Natural killer cell (primary cell): ENCODE measurements around the gene FBXO31. TPM values are rescaled to one million over a fixed set of nuclear protein-coding genes. Genes with fewer than 3 reads are reported as not detected.

ENCODE experiments used
- ATAC-seq, 3 donors: fragments of 150-1000 bp in 2 of 3; fragments of 200-7000 bp in 1 of 3; cut with Tn5 transposase; 1 replicate in 1 of 3; 2 replicates in 2 of 3; pipeline ENCODE4 v1.10.0; 2021; ENCODE audit warnings: mild to moderate bottlenecking in 2 of 3, moderate library complexity in 2 of 3
- DNase-seq, 2 donors: peaks; one replicate each; pipeline versions ENCODE4 v3.0.0 to v3.0.0-alpha.2; 2013 to 2021; ENCODE audit warnings: mixed read lengths in 1 of 2
- H3K27ac ChIP-seq: one replicate; pipeline ENCODE4 v1.5.1; 2013; ENCODE audit warnings: mild to moderate bottlenecking, low read length
- H3K27me3 ChIP-seq: one replicate; pipeline ENCODE4 v1.6.1; 2013; ENCODE audit warnings: low read length; ENCODE audit not compliant: control insufficient read depth, insufficient read depth
- H3K36me3 ChIP-seq: one replicate; pipeline ENCODE4 v1.6.1; 2013; ENCODE audit warnings: low read length; ENCODE audit not compliant: control insufficient read depth, insufficient read depth
- H3K4me1 ChIP-seq: one replicate; pipeline ENCODE4 v1.6.1; 2013; ENCODE audit warnings: low read length; ENCODE audit not compliant: control insufficient read depth, insufficient read depth
- H3K4me3 ChIP-seq: one replicate; pipeline ENCODE4 v1.5.1; 2013; ENCODE audit warnings: low read length
- H3K9me3 ChIP-seq: one replicate; pipeline ENCODE4 v1.6.1; 2013; ENCODE audit warnings: low read length; ENCODE audit not compliant: control insufficient read depth, insufficient read depth
- H3K27ac Mint-ChIP-seq, 2 donors: one replicate each; pipeline ENCODE4 v1.8.0; 2022; ENCODE audit warnings: mild to moderate bottlenecking in 2 of 2, mixed read lengths in 2 of 2, moderate library complexity in 1 of 2
- H3K27me3 Mint-ChIP-seq, 2 donors: one replicate each; pipeline ENCODE4 v1.8.0; 2022; ENCODE audit warnings: low read depth in 2 of 2, mixed read lengths in 2 of 2
- H3K36me3 Mint-ChIP-seq: one replicate; pipeline ENCODE4 v1.8.0; 2022; ENCODE audit warnings: mixed read lengths
- H3K4me1 Mint-ChIP-seq, 2 donors: one replicate each; pipeline ENCODE4 v1.8.0; 2022; ENCODE audit warnings: mixed read lengths in 2 of 2
- H3K4me3 Mint-ChIP-seq: one replicate; pipeline ENCODE4 v1.8.0; 2022; ENCODE audit warnings: mild to moderate bottlenecking, moderate library complexity, mixed read lengths
- H3K9me3 Mint-ChIP-seq, 2 donors: one replicate each; pipeline ENCODE4 v1.8.0; 2022; ENCODE audit warnings: mixed read lengths in 2 of 2
- WGBS: methylation state at CpG from one replicate; pipeline ENCODE4 v1.1.7; 2013; ENCODE audit warnings: missing lambda C conversion rate; ENCODE audit not compliant: insufficient coverage; 5-methylcytosine and 5-hydroxymethylcytosine counted together
- intact Hi-C: fragments of 100-400 bp; cut with micrococcal nuclease; formaldehyde crosslinking; loops from one replicate; pipeline ENCODE4 v1.14.2; 2022
- total RNA-seq, 4 donors: library from RNA; stranded (reverse); fragments of 120-200 nt in 1 of 4; gene quantifications; one replicate each; pipeline versions ENCODE4 v1.2.3 to v1.2.4, GENCODE V29; 2013 to 2022
- TF ChIP-seq, protein P1 (sequence below): fragments of 200-600 bp; IDR thresholded peaks from one replicate; pipeline ENCODE4 v1.8.0; 2022; ENCODE audit warnings: antibody characterized with exemption

Gene FBXO31
- total RNA-seq, 3 donors from 2014 or later (not counting 1 experiment from before 2014, with no cell fraction given) = 32.2 to 47.2 (median 37.6) TPM

DNA sequence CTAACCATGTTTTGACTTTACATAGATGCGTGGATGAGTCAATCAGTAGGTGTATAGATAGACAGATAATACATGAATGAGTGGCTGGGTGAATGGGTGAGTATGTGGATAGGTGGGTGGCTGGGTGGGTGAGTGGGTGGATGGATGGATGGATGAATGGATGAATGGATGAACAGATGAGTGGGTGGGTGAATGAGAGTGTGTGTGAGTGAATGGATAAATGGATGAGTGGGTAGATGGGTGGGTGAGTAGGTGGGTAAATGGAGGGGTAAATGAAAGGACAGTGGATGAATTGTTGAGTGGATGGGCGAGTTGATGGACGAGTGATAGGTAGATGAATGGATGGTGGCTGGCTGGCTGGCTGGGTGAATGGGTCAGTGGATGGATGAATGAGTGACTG lies 89.6 kb downstream of the FBXO31 start:
- H3K4me1 Mint-ChIP-seq = peaks cover 0 to 6% of the 10 kb centered on the region in 2 donors
- H3K9me3 Mint-ChIP-seq = no peaks in the 10 kb centered on the region
- Histone ChIP-seq H3K4me3 (no peak overlapping the region), H3K9me3 (no peaks in the 10 kb centered on the region), H3K27ac (no peak overlapping the region), H3K27me3 (no peaks in the 10 kb centered on the region), H3K36me3 (no peaks in the 10 kb centered on the region), H3K4me1 (no peaks in the 10 kb centered on the region)
- TF ChIP-seq, protein P1, sequence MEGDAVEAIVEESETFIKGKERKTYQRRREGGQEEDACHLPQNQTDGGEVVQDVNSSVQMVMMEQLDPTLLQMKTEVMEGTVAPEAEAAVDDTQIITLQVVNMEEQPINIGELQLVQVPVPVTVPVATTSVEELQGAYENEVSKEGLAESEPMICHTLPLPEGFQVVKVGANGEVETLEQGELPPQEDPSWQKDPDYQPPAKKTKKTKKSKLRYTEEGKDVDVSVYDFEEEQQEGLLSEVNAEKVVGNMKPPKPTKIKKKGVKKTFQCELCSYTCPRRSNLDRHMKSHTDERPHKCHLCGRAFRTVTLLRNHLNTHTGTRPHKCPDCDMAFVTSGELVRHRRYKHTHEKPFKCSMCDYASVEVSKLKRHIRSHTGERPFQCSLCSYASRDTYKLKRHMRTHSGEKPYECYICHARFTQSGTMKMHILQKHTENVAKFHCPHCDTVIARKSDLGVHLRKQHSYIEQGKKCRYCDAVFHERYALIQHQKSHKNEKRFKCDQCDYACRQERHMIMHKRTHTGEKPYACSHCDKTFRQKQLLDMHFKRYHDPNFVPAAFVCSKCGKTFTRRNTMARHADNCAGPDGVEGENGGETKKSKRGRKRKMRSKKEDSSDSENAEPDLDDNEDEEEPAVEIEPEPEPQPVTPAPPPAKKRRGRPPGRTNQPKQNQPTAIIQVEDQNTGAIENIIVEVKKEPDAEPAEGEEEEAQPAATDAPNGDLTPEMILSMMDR = no peak
- H3K27ac Mint-ChIP-seq = no peak overlapping the region
- WGBS = 92% methylated on average over 3 of the region's 3 CpGs
- no peak overlapping the region for H3K4me3 Mint-ChIP-seq
- ATAC-seq (no peak), DNase-seq (no peak)
- no peaks in the 10 kb centered on the region for H3K36me3 Mint-ChIP-seq
- no peaks in the 10 kb centered on the region for H3K27me3 Mint-ChIP-seq
- intact Hi-C loops = no loop called here

DNA sequence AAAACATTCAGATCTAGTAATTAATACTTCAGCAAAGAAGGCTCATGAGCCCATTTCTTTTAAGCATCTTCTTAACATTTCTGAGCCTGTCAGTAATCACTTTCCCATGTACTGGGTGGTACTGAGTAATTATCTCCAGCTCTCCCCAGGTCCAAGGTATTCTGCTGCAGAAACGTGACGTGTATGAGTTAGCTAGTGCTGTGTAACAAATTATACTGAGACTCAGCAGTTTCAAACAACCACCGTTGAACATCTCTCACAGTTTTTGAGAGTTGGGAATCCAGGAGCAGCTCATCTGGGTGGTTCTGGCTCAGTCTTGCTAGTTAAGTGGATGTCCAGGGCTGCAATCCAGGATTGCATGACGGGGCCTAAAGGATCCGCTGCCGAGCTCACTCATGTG lies 91.6 kb downstream of the FBXO31 start:
- TF ChIP-seq, protein P1 = no peak
- 84% methylated on average over 6 of the region's 6 CpGs for WGBS
- intact Hi-C loops = no loop called here
- ATAC-seq = no peak
- Mint-ChIP-seq H3K36me3 (no peaks in the 10 kb centered on the region), H3K27me3 (no peaks in the 10 kb centered on the region), H3K4me1 (no peaks in the 10 kb centered on the region), H3K4me3 (no peak overlapping the region), H3K27ac (no peak overlapping the region), H3K9me3 (no peaks in the 10 kb centered on the region)
- Histone ChIP-seq H3K36me3 (no peaks in the 10 kb centered on the region), H3K9me3 (no peaks in the 10 kb centered on the region), H3K27ac (no peak overlapping the region), H3K4me3 (no peak overlapping the region), H3K4me1 (no peaks in the 10 kb centered on the region), H3K27me3 (no peaks in the 10 kb centered on the region)
- no peak for DNase-seq

DNA sequence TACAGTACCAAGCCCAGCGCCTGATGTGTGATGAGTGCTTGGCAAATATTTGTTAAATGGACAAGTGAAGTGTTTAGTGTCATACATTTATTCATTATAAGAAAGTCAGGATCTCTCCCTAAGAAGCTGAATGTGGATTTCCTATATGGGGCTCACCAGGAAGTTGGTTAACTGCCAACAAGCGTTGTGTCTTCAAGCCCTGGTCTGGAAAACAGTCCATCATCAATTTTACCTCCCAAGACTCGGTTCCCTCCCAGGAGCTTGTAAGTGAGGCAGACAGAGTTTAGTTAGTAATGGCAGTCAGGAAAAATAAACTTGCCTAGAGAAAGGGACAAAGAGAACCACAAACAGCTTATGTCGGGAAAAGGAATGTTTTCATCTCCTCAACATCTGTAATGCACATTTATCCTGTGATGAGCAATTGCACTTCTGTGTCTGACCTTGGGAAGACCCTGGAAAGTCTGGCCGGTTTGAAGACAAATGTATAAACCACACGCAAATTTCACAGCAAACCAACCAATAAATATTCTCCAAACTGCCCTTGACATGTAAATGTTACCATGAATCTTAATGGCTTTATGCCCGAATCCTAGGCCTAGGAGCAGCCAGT lies 94.7 kb downstream of the FBXO31 start:
- no peaks in the 10 kb centered on the region for H3K27me3 ChIP-seq
- ATAC-seq (no peak), DNase-seq (no peak)
- H3K4me1 Mint-ChIP-seq = no peaks in the 10 kb centered on the region
- H3K36me3 Mint-ChIP-seq = no peaks in the 10 kb centered on the region
- H3K9me3 Mint-ChIP-seq = peaks cover 0 to 2% of the 10 kb centered on the region in 2 donors
- H3K27me3 Mint-ChIP-seq = no peaks in the 10 kb centered on the region
- no peak overlapping the region for H3K27ac ChIP-seq
- H3K4me3 ChIP-seq = no peak overlapping the region
- H3K9me3 ChIP-seq = no peaks in the 10 kb centered on the region
- no peaks in the 10 kb centered on the region for H3K36me3 ChIP-seq
- TF ChIP-seq, protein P1 = no peak
- no peak overlapping the region for H3K4me3 Mint-ChIP-seq
- WGBS = 89% methylated on average over 5 of the region's 7 CpGs
- H3K4me1 ChIP-seq = no peaks in the 10 kb centered on the region
- no peak overlapping the region for H3K27ac Mint-ChIP-seq
- intact Hi-C loops = no loop called here
